BJ (cell line): ENCODE measurements around the gene LRRC10B. TPM values are rescaled to one million over a fixed set of nuclear protein-coding genes. Genes with fewer than 3 reads are reported as not detected.

ENCODE experiments used
- CTCF ChIA-PET: fragments of 350-600 bp; formaldehyde crosslinking; extraction: SDS; loops from one replicate; lab custom pipeline; 2021; ENCODE audit warnings: antibody characterized with exemption, inconsistent platforms; lab: Yijun Ruan, JAX
- POLR2A ChIA-PET: fragments of 300-600 bp; sonication (Branson Sonifier 250); formaldehyde crosslinking; extraction: SDS; loops from one replicate; lab custom pipeline; 2021; ENCODE audit warnings: antibody characterized with exemption; lab: Charles Lee
- DNase-seq: peaks from one replicate; pipeline ENCODE4 v3.0.0-alpha.2; 2011; ENCODE audit warnings: low read depth
- H3K27me3 ChIP-seq: 2 replicates; pipeline ENCODE4 v1.6.0; 2011; ENCODE audit warnings: low read length; ENCODE audit not compliant: control insufficient read depth, insufficient read depth
- H3K36me3 ChIP-seq: 2 replicates; pipeline ENCODE4 v1.5.1; 2011; ENCODE audit warnings: low read length; ENCODE audit not compliant: control insufficient read depth, insufficient read depth
- H3K4me3 ChIP-seq: 2 replicates; pipeline ENCODE4 v1.5.1; 2011; ENCODE audit warnings: low read depth, mild to moderate bottlenecking, control low read depth, low read length
- CTCF ChIP-seq: IDR thresholded peaks from 2 replicates; pipeline ENCODE4 v1.5.1; 2011; ENCODE audit warnings: low read depth, mild to moderate bottlenecking, control low read depth, inconsistent platforms, low read length, moderate library complexity; ENCODE audit not compliant: insufficient read depth
- polyA plus RNA-seq: library from polyadenylated mRNA; depleted of rRNA; stranded (reverse); fragments of >200 nt; gene quantifications from 2 replicates; pipeline ENCODE4 v1.2.3, GENCODE V29; 2011

Gene LRRC10B
- polyA plus RNA-seq, 1 experiment, result 0.02 TPM

- no peaks in the 10 kb centered on the region; the same call in none of the 2 replicates for H3K36me3 ChIP-seq
- TF ChIP-seq CTCF, result no peak
- no peak for DNase-seq
- ChIA-PET POLR2A (no interaction called here), CTCF (interaction anchor here (0.7 to 6.7 kb wide), 4 partner anchors 26 to 166 kb away, joined by 3 to 37 read pairs (median 4); no protein-coding TSS in a partner anchor)
- H3K27me3 ChIP-seq, result no peaks in the 10 kb centered on the region
- no peak overlapping the region for H3K4me3 ChIP-seq
These were observed 36.3 kb upstream of the LRRC10B start for GRCh38 chr11:61472282-61472681.

- no peaks in the 10 kb centered on the region; the same call in none of the 2 replicates for H3K36me3 ChIP-seq
- H3K4me3 ChIP-seq, result no peak overlapping the region
- no peaks in the 10 kb centered on the region for H3K27me3 ChIP-seq
- DNase-seq, result no peak
- ChIA-PET CTCF (interaction anchor here (1.3 to 6.7 kb wide), 2 partner anchors 38 to 44 kb away, joined by 3 to 37 read pairs; no protein-coding TSS in a partner anchor), POLR2A (no interaction called here)
- TF ChIP-seq CTCF, result no peak
These were observed 35.7 kb upstream of the LRRC10B start for GRCh38 chr11:61472868-61473267.

- no peak overlapping the region for H3K4me3 ChIP-seq
- POLR2A ChIA-PET, result no interaction called here
- TF ChIP-seq CTCF, result no peak
- H3K27me3 ChIP-seq, result no peaks in the 10 kb centered on the region
- no peak for DNase-seq
- CTCF ChIA-PET, result interaction anchor here (1.3 to 6.7 kb wide), 3 partner anchors 39 to 163 kb away, joined by 3 to 93 read pairs (median 37); no protein-coding TSS in a partner anchor
- no peaks in the 10 kb centered on the region; the same call in none of the 2 replicates for H3K36me3 ChIP-seq
These were observed 35.1 kb upstream of the LRRC10B start for GRCh38 chr11:61473370-61474012.

GRCh38 chr11:61474013-61474643, 34.4 kb upstream of the LRRC10B start:
- no peaks in the 10 kb centered on the region; the same call in none of the 2 replicates for H3K36me3 ChIP-seq
- ChIA-PET POLR2A (no interaction called here), CTCF (interaction anchor here (0.9 to 6.1 kb wide), 5 partner anchors 28 to 162 kb away, joined by 3 to 156 read pairs (median 35); no protein-coding TSS in a partner anchor)
- no peaks in the 10 kb centered on the region for H3K27me3 ChIP-seq
- TF ChIP-seq CTCF, result no peak
- no peak overlapping the region for H3K4me3 ChIP-seq
- DNase-seq, result no peak

GRCh38 chr11:61475433-61475832, 33.1 kb upstream of the LRRC10B start:
- H3K4me3 ChIP-seq, result no peak overlapping the region
- no peak for TF ChIP-seq CTCF
- CTCF ChIA-PET, result interaction anchor here (1.5 to 6.2 kb wide), 7 partner anchors 13 to 161 kb away, joined by 3 to 156 read pairs (median 35); no protein-coding TSS in a partner anchor
- no peaks in the 10 kb centered on the region; the same call in none of the 2 replicates for H3K36me3 ChIP-seq
- no peaks in the 10 kb centered on the region for H3K27me3 ChIP-seq
- POLR2A ChIA-PET, result interaction anchor here (0.6 kb wide), 1 partner anchor 46 kb away, joined by 3 read pairs; no protein-coding TSS in a partner anchor
- DNase-seq, result no peak
